GM18867 (cell line): ENCODE results near the gene GNG12.

Experiments used
- ATAC-seq: cut with Tn5 transposase; IDR thresholded peaks from one replicate; pipeline ENCODE4 v1.9.1; 2021; ENCODE audit warnings: mild to moderate bottlenecking, moderate library complexity; ENCODE audit not compliant: unreplicated experiment

GNG12 gene

DNA sequence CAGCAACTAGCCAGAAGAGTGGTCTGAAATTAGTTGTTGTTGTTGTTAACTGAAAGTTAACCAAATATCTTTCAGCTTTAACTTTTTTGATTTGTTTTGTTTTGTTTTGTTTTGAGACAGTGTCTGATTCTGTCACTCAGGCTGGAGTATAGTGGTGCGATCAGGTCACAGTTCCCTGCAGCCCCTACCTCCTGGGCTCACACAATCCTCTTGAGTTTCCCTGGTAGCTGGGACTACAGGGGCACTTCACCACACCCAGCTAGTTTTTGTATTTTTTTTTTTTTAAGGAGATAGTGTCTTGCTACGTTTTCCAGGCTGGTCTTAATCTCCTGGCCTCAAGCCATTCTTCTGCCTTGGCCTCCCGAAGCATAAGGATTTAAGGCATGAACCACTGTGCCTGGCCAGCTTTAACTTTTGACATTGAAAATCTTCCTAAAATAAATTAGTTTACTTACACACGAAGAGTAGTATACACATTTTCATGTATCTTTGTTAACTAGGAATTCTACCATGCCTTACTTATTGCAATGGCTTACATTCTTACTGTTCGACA, 45.0 kb downstream of the GNG12 start:
- no peak for ATAC-seq

DNA sequence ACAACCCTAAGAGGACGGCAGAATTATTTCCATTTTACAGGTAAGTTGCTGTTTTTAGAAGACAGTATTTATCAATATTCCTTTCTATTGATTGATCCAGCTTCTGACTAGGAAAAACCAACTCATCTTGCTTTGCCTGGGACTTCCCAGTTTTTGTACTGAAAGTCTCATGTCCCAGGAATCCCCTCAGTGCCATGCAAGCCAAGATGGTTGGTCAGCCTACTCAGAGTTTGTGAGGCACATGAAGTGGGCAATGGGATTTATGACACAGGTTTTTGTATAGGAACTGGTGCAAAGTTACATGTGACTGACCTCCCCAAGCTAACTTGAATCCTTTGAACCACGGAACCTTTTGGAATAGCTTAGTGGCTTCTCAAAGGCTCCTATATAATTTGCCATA, 45.5 kb downstream of the GNG12 start:
- no peak for ATAC-seq

DNA sequence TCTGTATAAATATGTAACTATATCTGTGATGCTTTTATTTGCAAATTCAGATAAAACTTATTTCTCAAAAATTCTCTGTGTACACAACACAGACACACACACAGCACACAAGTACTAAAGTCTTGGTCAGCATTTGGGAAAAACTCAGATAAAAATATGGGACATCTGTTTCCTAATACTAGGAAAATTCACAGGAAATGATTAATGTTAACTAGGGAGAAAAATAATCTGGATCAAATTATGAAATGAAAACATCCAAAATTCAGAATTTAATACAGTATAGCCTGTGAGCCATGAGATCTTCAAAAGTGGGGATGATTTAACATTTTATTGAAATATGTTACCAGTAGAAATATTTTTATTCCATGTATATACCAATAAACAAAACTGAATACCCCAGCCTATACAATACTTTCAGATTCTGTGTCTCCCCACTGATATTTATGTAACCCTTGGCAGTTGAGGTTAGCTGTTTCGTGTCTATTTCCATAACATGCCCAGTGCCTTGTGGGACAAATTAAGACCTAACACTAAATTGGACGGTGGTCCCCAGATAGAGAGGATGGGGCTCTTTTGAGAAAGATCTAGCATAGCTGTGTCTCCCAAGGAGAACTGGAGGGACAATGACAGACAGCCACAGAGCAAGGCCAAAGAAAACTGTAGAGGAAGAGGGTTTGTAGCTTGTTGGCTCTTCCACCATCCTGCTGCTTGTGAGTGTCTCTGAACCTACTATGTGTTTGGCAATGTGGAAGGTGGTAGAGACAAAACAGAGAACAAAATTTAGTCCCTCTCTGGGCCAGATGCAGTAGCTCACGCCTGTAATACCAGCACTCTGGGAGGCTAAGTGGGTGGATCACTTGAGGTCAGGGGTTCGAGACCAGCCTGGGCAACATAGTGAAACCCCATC, 47.2 kb downstream of the GNG12 start:
- ATAC-seq = no peak

DNA sequence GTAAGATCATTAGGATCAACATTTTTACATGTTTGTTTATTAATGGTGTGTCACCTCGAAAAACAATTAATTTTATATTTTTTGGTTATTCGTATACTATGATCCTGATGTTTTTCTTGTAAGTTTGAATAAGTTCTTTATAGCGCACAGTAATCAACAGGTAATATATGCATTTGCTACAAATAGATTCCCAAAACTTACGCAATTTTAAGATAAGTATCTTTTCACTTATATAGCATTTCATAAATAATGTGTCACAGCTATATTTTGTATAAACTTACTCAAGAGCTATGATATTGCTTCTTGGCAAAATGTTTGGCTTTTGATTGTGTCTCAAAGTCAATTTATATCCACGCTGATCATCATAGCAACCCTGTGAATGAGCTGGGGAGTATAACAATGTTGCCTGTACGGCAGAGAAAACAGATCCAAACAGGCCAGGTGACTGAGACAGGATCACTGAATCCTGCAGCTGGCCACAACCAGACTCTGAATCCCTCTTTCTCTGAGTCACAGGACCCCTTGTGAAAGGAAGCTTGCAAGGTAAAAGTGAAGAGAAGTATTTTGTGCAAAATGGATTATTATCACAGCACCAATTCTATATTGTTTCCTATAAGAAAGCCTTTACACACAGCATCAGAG, 48.6 kb downstream of the GNG12 start:
- ATAC-seq = no peak

DNA sequence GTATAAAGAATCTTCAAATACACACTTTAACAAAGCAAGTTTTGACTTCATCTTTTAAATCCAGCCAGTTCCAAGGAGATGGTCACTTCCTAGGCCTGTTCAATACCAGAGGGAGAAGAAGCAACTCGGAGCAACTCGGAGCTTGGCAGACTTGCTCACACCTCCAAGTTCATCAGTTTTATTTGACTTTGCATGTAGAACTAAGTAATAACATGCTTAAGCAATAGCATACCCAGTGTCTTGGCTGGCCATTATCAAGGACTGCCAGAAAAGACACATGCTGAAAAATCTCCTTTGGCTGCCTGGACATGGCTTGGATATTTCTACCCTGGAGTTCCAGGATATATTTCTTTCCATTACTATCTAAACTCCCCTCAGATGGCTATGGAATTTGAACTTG, 52.6 kb downstream of the GNG12 start:
- ATAC-seq = no peak

DNA sequence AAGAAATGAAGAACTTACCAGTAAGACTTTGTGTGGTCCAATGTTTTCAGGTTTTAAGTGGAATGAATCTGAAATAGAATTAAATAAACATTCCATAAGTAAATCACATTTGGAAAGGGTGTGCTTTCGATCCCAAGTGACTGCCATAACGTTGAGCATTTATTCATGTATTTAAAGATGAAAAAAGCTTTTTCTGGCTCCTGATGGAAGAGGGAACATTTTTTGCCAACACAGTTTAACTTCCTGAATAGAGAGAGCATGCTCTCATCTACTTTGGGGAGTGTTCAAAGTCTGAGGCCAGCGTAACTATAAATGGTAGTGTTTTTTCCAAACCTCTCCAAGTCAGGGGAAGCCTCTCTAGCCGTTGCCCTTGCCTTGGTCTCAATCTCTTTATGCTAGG, 55.8 kb downstream of the GNG12 start:
- ATAC-seq = no peak

DNA sequence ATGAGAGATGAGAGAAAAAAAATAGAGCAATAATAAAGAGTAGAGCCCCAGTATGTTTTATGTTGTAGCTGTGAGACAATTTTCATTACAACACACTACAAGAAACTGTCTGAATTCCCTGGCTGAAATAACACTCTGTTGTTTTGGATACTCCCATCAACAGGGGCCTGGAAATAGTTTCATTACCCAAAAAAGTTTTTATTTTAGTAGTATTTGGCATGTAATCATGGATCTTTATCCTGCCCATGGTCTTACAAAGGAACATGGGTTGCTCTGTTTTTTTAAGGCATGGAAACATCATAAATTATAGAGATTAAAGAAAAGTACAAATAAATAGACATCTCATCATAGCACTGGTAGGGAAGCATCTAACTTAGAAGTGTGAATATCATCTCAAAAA, 56.3 kb downstream of the GNG12 start:
- no peak for ATAC-seq

DNA sequence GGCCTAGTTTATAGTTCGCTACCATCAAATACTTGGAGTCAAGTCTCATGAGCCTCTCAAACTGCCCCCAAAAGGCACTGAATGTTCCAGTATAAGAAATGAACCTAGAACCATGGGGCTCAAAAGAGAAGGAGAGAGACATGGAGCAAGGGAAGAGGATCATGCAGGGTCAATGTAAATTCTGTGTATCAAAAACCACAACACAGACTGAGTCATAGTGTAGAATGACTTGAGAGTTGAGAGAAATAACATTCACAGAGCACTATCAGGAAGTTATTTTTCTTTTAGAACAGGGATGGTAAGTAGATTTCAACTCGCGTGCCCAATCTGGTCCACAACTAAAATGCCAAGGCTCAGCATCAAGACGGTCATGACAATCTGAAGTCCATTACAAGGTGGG, 59.8 kb downstream of the GNG12 start:
- ATAC-seq = no peak

DNA sequence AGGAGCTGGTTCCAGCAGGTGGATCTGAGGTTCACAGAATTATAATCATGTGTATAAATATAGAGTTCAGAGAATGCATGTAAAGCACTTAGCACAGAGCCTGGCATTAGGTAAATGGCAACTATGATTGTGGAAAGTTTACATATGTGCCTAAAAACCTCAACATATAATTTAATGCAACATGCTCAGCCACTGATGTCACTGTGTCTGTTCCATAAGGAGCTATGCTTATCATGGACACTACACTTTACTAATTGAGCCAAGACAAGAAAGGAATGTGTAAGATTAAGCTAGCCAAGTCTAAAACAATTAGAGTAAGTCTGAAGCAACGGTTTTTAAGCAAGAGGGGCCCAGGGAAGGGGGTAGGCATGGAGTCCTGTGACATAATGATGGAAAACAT, 61.5 kb downstream of the GNG12 start:
- ATAC-seq = no peak

DNA sequence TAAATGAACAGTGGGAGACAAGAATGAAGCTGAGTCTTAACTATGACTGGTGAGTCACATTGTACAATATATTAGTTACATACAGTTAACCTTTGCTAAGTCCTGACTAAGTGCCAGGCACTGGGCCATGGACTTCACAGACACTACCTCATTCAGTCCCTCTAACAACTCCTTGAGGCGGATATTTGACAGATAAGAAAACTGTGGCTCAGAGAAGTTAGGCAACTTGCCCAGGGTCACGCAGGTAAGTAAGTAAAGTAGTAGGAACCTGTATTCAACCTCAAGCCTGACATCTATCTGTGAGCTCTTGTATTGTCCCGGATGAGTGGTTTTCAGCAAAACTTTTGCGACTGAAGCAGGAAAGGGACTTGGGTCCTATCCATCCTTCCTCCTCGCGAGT, 62.1 kb downstream of the GNG12 start:
- peak; percentile 65 for ATAC-seq

DNA sequence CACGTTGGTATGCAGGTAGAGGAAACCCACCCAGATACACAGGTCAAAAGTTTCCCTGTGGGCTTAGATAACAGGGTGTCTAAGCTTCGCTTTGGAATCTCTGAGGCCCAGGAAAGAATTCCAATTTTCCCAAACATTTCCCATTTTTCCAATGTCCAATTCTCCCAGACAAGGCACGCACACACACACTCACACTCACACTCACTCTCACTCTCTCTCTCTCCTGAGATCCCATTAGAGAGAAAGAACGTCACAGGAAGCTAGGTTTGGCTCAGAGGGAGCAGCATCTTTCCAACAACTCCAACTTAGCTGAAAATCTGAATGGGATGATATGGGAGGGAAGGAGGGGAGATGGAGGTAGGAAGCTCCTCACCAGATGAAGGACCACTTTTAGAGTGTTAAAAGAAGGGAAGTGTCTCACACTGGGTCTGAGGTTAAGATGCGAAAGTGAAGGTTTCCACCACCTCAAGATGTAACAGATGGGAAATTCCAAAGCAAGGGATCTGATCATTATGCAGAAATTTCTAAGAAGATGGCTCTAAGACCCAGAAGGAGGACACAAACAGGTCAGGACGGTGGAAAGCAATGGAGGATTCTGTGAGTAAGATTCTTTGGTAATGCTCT, 63.5 kb downstream of the GNG12 start:
- no peak for ATAC-seq

DNA sequence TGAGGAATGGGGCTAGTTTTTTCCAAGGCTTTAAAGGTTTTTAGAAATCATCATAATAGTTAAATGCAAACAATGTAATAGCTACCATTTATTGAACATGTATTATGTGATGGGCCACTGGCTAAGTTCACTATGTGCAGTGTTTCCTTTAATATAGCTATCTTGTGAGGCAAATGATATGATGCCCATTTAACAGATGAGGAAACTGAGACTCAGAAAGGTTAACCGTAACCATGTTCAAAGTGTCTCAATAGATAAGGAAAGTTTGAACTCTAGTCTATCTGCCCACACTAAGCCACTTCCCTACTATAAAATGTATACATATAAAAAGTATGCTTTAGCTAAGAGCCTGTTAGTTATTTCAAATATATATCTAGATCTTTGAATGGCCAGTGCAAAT, 64.8 kb downstream of the GNG12 start:
- ATAC-seq = no peak

DNA sequence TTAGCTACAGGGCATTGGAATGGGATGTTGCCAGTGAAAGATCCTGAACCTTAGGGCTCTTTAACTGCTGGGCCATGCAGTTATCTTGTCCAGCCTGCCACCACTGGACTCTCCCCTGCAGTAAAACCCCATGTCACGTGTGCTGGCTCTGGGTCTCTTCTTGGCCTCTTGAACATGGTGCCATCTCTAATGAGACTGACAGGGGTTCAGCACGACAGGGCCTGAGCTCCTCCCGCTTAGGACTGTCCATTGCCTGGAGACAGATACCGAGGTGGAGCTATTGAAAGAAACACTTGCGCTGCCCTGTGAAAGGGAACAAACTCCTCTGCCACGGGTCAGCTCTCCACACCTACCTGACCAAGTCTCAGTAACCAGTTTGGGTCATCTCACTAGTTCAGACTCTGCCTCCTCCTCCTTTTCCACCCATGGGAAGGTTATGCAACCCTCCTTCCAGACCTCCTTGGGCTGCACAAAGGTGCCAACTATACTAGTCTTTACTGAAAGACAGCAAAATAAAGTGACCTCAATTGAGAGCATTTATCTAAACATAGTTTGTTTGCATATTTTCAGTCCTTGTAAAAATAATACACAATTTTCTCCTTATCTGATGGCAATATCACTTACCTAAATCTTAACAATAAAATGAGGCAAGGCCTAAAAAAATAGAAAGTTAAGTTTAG, 66.0 kb downstream of the GNG12 start:
- no peak for ATAC-seq

DNA sequence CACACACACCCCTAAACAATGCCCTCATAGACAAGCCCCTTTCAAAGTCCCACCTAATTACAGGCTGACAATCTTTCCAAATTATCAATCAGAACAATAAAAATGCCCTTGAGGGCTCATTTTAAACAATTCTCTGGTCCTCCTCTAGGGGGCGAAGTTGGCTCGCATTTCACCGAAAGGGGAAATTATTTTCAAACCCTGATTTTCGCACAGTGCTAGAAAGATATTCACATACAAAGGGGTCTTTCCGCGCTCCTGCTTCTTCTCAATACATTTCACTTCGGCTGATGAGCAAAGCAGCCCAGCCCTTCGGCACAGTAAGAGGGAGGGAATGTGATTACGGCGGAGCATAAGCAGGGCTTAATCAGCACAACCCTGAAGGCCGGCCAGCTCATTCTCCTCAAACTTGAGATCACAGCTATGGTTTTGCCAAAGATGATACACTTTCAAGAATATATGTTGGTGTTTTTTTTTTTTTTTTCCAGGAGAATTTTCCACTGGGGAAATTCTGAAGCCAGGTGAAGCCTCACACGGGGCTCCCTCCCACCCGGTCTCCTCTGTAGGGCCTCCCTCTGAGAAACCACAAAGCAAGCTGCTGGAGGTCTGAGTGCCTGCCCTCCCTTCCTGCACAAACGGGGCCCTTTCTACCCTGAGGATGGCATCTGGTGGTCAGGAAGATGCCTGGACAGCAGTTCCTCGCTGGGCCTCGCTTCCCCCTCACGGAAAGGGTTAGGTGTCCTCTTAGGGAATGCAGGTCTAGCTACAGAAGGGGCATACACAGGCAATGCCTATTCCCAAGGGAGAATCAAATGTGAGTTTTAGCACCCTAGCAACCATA, 66.9 kb downstream of the GNG12 start:
- no peak for ATAC-seq

DNA sequence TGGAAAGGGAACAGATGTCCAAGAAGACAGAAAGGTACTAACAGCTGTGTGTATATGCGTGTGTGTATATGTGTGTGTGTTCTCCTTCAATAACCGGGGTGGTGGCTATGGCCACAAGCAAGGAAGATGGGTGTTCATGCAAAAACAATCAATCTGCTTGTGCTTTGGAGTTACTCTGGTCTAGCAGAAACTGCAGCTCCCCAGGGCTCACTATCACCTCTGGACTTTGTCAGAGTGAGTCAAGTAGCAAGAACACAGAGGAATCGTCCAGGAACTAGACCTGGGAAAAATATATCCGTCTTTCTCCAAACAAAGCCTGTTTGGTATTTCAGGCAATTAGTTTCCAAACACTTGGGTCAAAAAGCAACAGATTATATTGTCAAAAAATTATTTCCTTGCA, 68.6 kb downstream of the GNG12 start:
- ATAC-seq = no peak

DNA sequence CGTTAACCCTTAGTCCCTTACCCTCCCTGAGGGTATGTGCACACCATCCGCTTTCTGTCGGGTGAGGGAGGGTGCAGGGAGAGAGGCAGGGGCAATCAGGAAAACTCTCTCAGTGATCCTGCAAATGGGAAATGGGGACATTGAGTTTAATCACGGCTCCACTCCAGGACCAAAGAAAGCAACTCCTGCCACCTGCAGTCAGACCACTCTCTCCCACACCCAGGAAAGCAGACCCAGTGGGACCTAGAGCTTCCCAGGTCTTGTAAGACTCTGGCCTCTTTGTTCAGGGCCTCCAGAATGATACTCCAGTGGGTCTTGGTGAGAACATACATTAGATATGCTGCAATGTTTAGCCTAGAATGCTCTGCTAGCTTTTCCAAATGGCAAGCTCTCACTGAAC, 71.5 kb downstream of the GNG12 start:
- ATAC-seq = no peak

DNA sequence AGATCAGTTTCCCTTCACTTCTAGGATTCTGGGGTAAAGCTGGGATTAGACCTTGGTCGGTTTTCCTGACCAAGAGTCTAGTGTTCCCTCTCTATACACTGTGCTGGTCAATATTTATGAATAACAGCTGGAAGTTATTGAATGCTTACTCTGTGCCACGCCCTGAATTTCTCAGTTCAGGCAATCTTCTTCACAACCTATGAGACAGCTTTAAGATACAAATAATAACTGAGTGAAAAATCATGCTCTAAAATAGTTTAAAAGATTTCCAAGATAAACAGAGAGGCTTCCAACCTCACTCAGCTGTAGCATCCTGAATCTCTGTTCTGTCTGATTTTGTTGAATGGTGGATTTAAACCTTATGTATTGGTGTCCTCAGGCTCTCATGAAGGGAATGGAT, 72.2 kb downstream of the GNG12 start:
- no peak for ATAC-seq

DNA sequence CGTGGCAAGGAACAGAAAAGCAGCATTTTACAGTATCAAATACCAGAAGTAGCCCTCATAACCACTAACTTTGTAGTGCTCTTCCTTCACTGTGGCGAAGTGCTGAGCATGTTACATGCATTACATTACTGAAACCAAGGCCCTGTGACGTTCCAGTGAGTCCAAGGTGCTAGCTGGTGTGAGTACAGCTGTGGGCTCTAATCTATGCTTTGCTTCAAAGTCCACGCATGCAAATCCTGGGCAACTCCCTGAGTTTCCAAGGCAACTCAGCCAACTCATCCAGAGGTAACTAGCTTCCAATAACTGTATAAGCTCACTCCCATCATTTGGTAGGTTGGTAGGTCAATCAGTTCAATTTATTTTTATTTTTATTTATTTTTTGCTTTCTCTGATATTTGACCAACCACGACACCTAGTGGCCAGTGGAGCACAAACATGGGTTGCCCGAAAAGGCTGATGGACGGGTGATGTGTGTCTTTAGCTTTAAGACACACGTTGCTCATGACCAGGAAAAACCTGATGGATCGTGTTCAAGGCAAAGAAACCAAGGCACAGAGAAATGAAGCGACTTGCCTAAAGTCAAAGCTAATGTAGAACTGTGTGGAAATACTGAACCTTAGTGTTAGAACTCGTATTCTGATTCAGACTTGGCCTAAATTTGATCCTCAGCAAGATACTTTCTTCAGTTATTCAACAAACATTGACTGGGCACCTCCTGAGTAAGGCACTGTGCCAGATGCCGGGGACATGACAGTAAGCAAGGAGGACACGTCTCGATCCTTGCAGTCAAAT, 73.0 kb downstream of the GNG12 start:
- ATAC-seq = peak; percentile 99

DNA sequence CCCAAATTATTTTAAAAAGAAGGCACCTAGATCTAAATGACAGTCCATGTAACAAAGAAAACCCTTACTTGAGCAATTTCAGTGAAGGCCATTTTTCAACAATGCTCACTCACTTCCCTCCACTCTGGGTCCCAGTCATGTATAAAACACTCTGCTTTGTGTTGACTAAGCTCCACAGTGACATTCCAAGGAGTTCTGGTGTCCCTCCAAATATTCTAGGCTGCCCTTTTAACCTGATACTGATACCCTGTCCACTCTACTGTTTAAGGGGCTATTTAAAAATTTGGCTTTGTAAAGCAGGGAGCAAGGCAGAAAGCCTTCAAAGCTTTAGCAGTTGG, 73.6 kb downstream of the GNG12 start:
- ATAC-seq = peak; percentile 22

DNA sequence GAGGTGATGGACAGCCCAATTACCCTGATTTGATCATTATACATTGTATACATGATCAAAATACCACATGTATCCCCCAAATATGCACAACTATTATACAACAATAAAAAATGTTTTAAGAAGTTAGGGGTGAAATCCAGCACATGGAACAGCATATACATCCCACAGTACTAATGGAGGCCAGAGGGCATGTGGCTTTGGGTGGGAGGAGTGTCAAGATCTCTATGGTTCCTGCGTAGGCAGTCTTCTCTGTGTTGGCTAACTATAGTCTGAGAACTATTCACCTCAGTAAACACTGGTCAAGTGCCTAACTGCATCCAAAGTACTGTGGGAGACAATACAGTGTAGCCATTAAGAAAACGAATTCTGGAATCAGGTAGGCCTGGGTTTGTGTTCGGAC, 74.2 kb downstream of the GNG12 start:
- no peak for ATAC-seq
